Sigmoid colon (tissue), 7 donors: ENCODE results near the gene LACTBL1. TPM values are rescaled to one million over a fixed set of nuclear protein-coding genes. Genes with fewer than 3 reads are reported as not detected.
A peak's percentile ranks its signal among the peaks of the same experiment; 100 is the strongest.
"Not testable (repeated sequence)": the region's sequence is repeated elsewhere in the genome, so short reads cannot be mapped to it uniquely, and the experiment has no call there.

ENCODE experiments used
- DNase-seq: peaks from one replicate; pipeline ENCODE4 v3.0.0-alpha.2; 2019
- H3K27ac ChIP-seq, 4 donors: fragments of 200-600 bp; sonication (generic); one replicate each; pipeline ENCODE4 v1.5.1; 2016 to 2019; ENCODE audit warnings: mild to moderate bottlenecking in 1 of 4
- H3K27me3 ChIP-seq, 3 donors: fragments of 200-600 bp; sonication (generic); one replicate each; pipeline ENCODE4 v1.5.1; 2019; ENCODE audit warnings: mild to moderate bottlenecking in 1 of 3
- H3K36me3 ChIP-seq, 4 donors: fragments of 200-600 bp; sonication (generic); one replicate each; pipeline ENCODE4 v1.5.1; 2016 to 2019
- H3K4me1 ChIP-seq, 4 donors: fragments of 200-600 bp; sonication (generic); one replicate each; pipeline ENCODE4 v1.5.1; 2017 to 2019
- H3K4me3 ChIP-seq, 4 donors: fragments of 200-600 bp; sonication (generic); one replicate each; pipeline ENCODE4 v1.5.1; 2017 to 2019; ENCODE audit warnings: mild to moderate bottlenecking in 2 of 4, moderate library complexity in 1 of 4
- H3K9me3 ChIP-seq, 4 donors: fragments of 200-600 bp in 3 of 4; sonication (generic) in 3 of 4; one replicate each; pipeline versions ENCODE4 v1.5.1 to v1.6.1; 2013 to 2019
- CTCF ChIP-seq, 4 experiments: fragments of 450-650 bp in 3 of 4; fragments of 200-600 bp in 1 of 4; IDR thresholded peaks; one replicate each; pipeline ENCODE4 v1.5.1; 2016 to 2019; ENCODE audit warnings: antibody characterized with exemption in 4 of 4, mild to moderate bottlenecking in 3 of 4, moderate library complexity in 2 of 4
- EP300 ChIP-seq, 4 donors: sonication (generic); formaldehyde crosslinking; IDR thresholded peaks; one replicate each; pipeline ENCODE4 v1.6.1; 2017; ENCODE audit warnings: antibody characterized with exemption in 4 of 4
- POLR2A ChIP-seq, 2 donors: fragments of 450-650 bp; IDR thresholded peaks; one replicate each; pipeline ENCODE4 v1.6.1; 2016; ENCODE audit warnings: antibody characterized with exemption in 2 of 2, mild to moderate bottlenecking in 2 of 2, moderate library complexity in 2 of 2
- POLR2AphosphoS5 ChIP-seq, 4 donors: sonication (generic); formaldehyde crosslinking; IDR thresholded peaks; one replicate each; pipeline ENCODE4 v1.6.1; 2017; ENCODE audit warnings: antibody characterized with exemption in 4 of 4
- WGBS, 2 donors: extraction: QIAGEN DNeasy Blood & Tissue Kit; methylation state at CpG; one replicate each; pipeline ENCODE4 v1.1.7; 2013; 5-methylcytosine and 5-hydroxymethylcytosine counted together
- intact Hi-C: fragments of 100-400 bp; cut with DNase I; formaldehyde crosslinking; loops from one replicate; pipeline ENCODE4 v1.15.1; 2023
- polyA plus RNA-seq, 3 donors: library from polyadenylated mRNA; stranded (reverse); fragments of 200-250 nt; gene quantifications; one replicate each; pipeline ENCODE4 v1.2.3, GENCODE V29; 2013
- total RNA-seq, 4 donors: library from RNA; depleted of rRNA; stranded (reverse); fragments of >200 nt; gene quantifications; one replicate each; pipeline ENCODE4 v1.1.0, GENCODE V29; 2016
- donor health status: healthy with polysubstance abuse.
- donor health status: Bipolar disorder and iron deficiency.
- donor health status: healthy.

Gene LACTBL1
- total and polyA plus RNA-seq, 7 donors: not detected

- no peak overlapping the region for H3K27ac ChIP-seq
- H3K4me1 ChIP-seq: peaks cover 0 to 15% (median 9%) of the 10 kb centered on the region in 4 donors
- no peak for DNase-seq
- 10 to 15% methylated on average over 38 of the region's 38 CpGs for WGBS, 2 donors
- H3K27me3 ChIP-seq: peaks cover 9 to 51% (median 29%) of the 10 kb centered on the region in 3 donors
- intact Hi-C loops: no loop called here
- TF ChIP-seq POLR2AphosphoS5 (IDR thresholded peaks at IDR 0.05) (no peak), CTCF (IDR thresholded peaks at IDR 0.05) (no peak), EP300 (IDR thresholded peaks at IDR 0.05) (no peak), POLR2A (IDR thresholded peaks at IDR 0.05) (no peak)
- H3K36me3 ChIP-seq: no peaks in the 10 kb centered on the region
- H3K9me3 ChIP-seq: no peaks in the 10 kb centered on the region
- H3K4me3 ChIP-seq: peak overlapping the region in 1 of 4 donors; percentile 30
These were observed 18.9 kb downstream of the LACTBL1 start for GRCh38 chr1:22953740-22954141.

GRCh38 chr1:22953057-22953739 is 19.5 kb downstream of the LACTBL1 start:
- peaks cover 9 to 51% (median 29%) of the 10 kb centered on the region in 3 donors for H3K27me3 ChIP-seq
- intact Hi-C loops: no loop called here
- H3K4me1 ChIP-seq: peaks cover 0 to 15% (median 9%) of the 10 kb centered on the region in 4 donors
- H3K9me3 ChIP-seq: no peaks in the 10 kb centered on the region
- peak overlapping the region in 2 of 4 donors; percentile 16 to 30 for H3K4me3 ChIP-seq
- no peak overlapping the region for H3K27ac ChIP-seq
- 6 to 12% methylated on average over 92 of the region's 92 CpGs for WGBS, 2 donors
- DNase-seq: no peak
- TF ChIP-seq EP300 (IDR thresholded peaks at IDR 0.05): no peak
- no peak for TF ChIP-seq CTCF (IDR thresholded peaks at IDR 0.05)
- no peak for TF ChIP-seq POLR2A (IDR thresholded peaks at IDR 0.05)
- no peak for TF ChIP-seq POLR2AphosphoS5 (IDR thresholded peaks at IDR 0.05)
- H3K36me3 ChIP-seq: no peaks in the 10 kb centered on the region

DNA sequence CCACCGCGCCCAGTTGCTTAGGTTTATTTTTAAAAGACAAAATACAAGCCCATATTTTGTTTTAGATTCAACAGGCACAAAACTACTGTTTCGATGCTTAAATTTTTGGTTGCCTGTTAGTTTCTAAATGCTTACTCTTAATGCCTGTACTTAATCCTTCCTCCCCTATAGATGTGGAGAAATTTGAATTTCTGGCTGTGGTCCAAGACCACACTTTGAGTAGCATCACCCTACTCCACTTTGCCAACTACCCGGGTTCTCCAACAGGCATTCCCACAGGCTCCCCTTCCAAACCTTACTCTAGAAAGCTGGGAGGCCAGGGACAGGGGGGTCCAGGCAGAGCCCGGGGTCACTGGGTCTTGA is 20.0 kb downstream of the LACTBL1 start:
- Histone ChIP-seq H3K36me3 (no peaks in the 10 kb centered on the region), H3K9me3 (no peaks in the 10 kb centered on the region), H3K27me3 (peaks cover 9 to 51% (median 29%) of the 10 kb centered on the region in 3 donors), H3K27ac (no peak overlapping the region), H3K4me3 (no peak overlapping the region), H3K4me1 (peaks cover 0 to 15% (median 9%) of the 10 kb centered on the region in 4 donors)
- intact Hi-C loops: no loop called here
- DNase-seq: no peak
- TF ChIP-seq EP300 (IDR thresholded peaks at IDR 0.05) (no peak), POLR2A (IDR thresholded peaks at IDR 0.05) (no peak), CTCF (IDR thresholded peaks at IDR 0.05) (no peak), POLR2AphosphoS5 (IDR thresholded peaks at IDR 0.05) (no peak)
- 70 to 83% methylated on average over 5 of the region's 5 CpGs for WGBS, 2 donors

GRCh38 chr1:22951796-22952195 is 20.9 kb downstream of the LACTBL1 start:
- 70 to 78% methylated on average over 3 of the region's 3 CpGs for WGBS, 2 donors

DNA sequence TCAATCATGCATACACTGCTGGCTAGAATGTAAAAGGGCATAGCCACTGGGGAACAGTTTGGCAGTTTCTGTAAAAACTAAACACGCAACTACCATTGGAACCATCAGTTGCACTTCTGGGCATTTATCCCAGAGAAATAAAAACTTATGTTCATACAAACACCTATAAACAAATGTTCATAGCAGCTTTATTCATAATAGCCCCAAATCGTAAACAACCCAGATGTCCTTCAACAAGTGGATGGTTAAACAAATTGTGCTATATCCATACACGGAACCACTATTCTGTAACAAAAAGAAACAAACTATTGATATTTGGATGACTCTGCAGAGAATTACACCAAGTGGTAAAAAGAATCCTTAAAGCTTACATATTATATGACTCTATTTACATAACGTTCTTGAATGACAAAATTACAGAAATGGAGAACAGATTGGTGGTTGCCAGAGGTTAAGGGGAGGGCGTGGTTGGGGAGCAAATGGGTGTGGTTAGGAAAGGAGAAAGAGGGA is 22.8 kb downstream of the LACTBL1 start:
- no peak for DNase-seq
- no peak for TF ChIP-seq CTCF (IDR thresholded peaks at IDR 0.05)
- TF ChIP-seq EP300 (IDR thresholded peaks at IDR 0.05): no peak
- no peak for TF ChIP-seq POLR2AphosphoS5 (IDR thresholded peaks at IDR 0.05)
- TF ChIP-seq POLR2A (IDR thresholded peaks at IDR 0.05): no peak
- intact Hi-C loops: no loop called here
- no peak overlapping the region for H3K4me3 ChIP-seq
- 14 to 57% methylated on average over 5 of the region's 5 CpGs for whole genome bisulfite sequencing, 2 donors
- peaks cover 0 to 15% (median 9%) of the 10 kb centered on the region in 4 donors for H3K4me1 ChIP-seq
- no peaks in the 10 kb centered on the region for H3K36me3 ChIP-seq
- H3K9me3 ChIP-seq: no peaks in the 10 kb centered on the region
- peaks cover 9 to 49% (median 29%) of the 10 kb centered on the region in 3 donors for H3K27me3 ChIP-seq
- H3K27ac ChIP-seq: no peak overlapping the region

More at GRCh38 chr1:22951796-22952195, 20.9 kb downstream of the LACTBL1 start:
- intact Hi-C loops: no loop called here
- peaks cover 0 to 15% (median 9%) of the 10 kb centered on the region in 4 donors for H3K4me1 ChIP-seq
- no peak overlapping the region for H3K4me3 ChIP-seq
- no peaks in the 10 kb centered on the region for H3K36me3 ChIP-seq
- no peak for DNase-seq
- no peak for TF ChIP-seq POLR2A (IDR thresholded peaks at IDR 0.05)
- no peak overlapping the region for H3K27ac ChIP-seq
- peaks cover 9 to 51% (median 29%) of the 10 kb centered on the region in 3 donors for H3K27me3 ChIP-seq
- no peaks in the 10 kb centered on the region for H3K9me3 ChIP-seq

GRCh38 chr1:22945171-22945570 is 27.5 kb downstream of the LACTBL1 start:
- DNase-seq, H3K4me1 ChIP-seq, H3K36me3 ChIP-seq, H3K27ac ChIP-seq, H3K4me3 ChIP-seq, H3K27me3 ChIP-seq, H3K9me3 ChIP-seq, intact Hi-C loops: not testable (repeated sequence)
- 76 to 89% methylated on average over 5 of the region's 5 CpGs for WGBS, 2 donors
